HCT116 (cell line): ENCODE results near the gene A4GNT. TPM values are rescaled to one million over a fixed set of nuclear protein-coding genes. Genes with fewer than 3 reads are reported as not detected.

Experiments used
- ATAC-seq: fragments of 200-7000 bp; cut with Tn5 transposase; 2 replicates; pipeline ENCODE4 v1.9.1; 2020; ENCODE audit warnings: mild to moderate bottlenecking, moderate library complexity
- BruUV-seq: library from RNA; stranded (reverse); fragments of 400-500 nt; replicated peaks from 2 replicates; lab custom pipeline; 2021; lab: Mats Ljungman, UMichigan
- CTCF ChIA-PET: fragments of 300-600 bp; sonication (Branson Sonifier 250); formaldehyde crosslinking; loops from one replicate; lab custom pipeline; 2021; ENCODE audit warnings: antibody characterized with exemption; lab: Charles Lee
- POLR2A ChIA-PET: fragments of 300-600, 350-600 bp; sonication (Branson Sonifier 250); formaldehyde crosslinking; loops from one replicate; lab custom pipeline; 2021; ENCODE audit warnings: antibody characterized with exemption; lab: Charles Lee
- RAD21 ChIA-PET, 2 experiments: fragments of 300-600 bp; sonication (Branson Sonifier 250); formaldehyde crosslinking; loops; one replicate each; lab custom pipeline; 2023; ENCODE audit warnings: low total read pairs in 2 of 2; ENCODE audit not compliant: uncharacterized antibody in 2 of 2, unreplicated experiment in 2 of 2, low non-redundant PET in 1 of 2; lab: Charles Lee
- DNase-seq: peaks from one replicate; pipeline ENCODE4 v3.0.0-alpha.2; 2010; ENCODE audit warnings: low read depth, low spot score
- H2AFZ ChIP-seq: fragments of 200-600 bp; shearing (Covaris generic), sonication (generic); 2 replicates; pipeline ENCODE4 v1.6.1; 2017; ENCODE audit warnings: low read depth, mixed run types, mixed read lengths, antibody characterized with exemption, low read length; ENCODE audit not compliant: poor library complexity, severe bottlenecking
- H3K27ac ChIP-seq: 2 replicates; pipeline ENCODE4 v1.5.1; 2012; ENCODE audit warnings: low read depth, low read length
- H3K27me3 ChIP-seq: fragments of 200-600 bp; sonication (generic); 2 replicates; pipeline ENCODE4 v1.6.1; 2016; ENCODE audit warnings: mixed run types, low read length, mixed read lengths; ENCODE audit not compliant: insufficient read depth
- H3K36me3 ChIP-seq, 2 experiments: fragments of 200-500 bp in 1 of 2; fragments of 200-600 bp in 1 of 2; sonication (Bioruptor generic) in 1 of 2; sonication (generic) in 1 of 2; 2 replicates each; pipeline versions ENCODE4 v1.5.1 to v1.6.1; 2014 to 2016; ENCODE audit warnings: low read length in 2 of 2, inconsistent platforms in 1 of 2, mixed read lengths in 1 of 2, mixed run types in 1 of 2; ENCODE audit not compliant: insufficient read depth in 2 of 2, control insufficient read depth in 1 of 2
- H3K4me1 ChIP-seq, 2 experiments: fragments of 200-600 bp in 1 of 2; sonication (generic) in 1 of 2; 2 replicates each; pipeline versions ENCODE4 v1.5.1 to v1.6.1; 2012 to 2017; ENCODE audit warnings: low read length in 2 of 2, inconsistent platforms in 1 of 2, mild to moderate bottlenecking in 1 of 2, mixed read lengths in 1 of 2, mixed run types in 1 of 2, moderate library complexity in 1 of 2; ENCODE audit not compliant: insufficient read depth in 2 of 2, control insufficient read depth in 1 of 2
- H3K4me2 ChIP-seq: fragments of 200-600 bp; sonication (generic); 2 replicates; pipeline ENCODE4 v1.6.1; 2017; ENCODE audit warnings: mixed run types, low read length, mixed read lengths
- H3K4me3 ChIP-seq, 2 experiments: fragments of 200-600 bp in 1 of 2; sonication (generic) in 1 of 2; replicated peaks in 1 of 2; 2 replicates each; pipeline ENCODE4 v1.5.1; 2011 to 2016; ENCODE audit warnings: low read length in 2 of 2, control low read depth in 1 of 2, low read depth in 1 of 2, mild to moderate bottlenecking in 1 of 2, mixed read lengths in 1 of 2, mixed run types in 1 of 2
- H3K79me2 ChIP-seq: fragments of 200-600 bp; sonication (generic); 2 replicates; pipeline ENCODE4 v1.6.1; 2017; ENCODE audit warnings: mild to moderate bottlenecking, mixed run types, low read length, moderate library complexity, mixed read lengths; ENCODE audit not compliant: insufficient read depth
- H3K9ac ChIP-seq: fragments of 200-600 bp; sonication (generic); 2 replicates; pipeline ENCODE4 v1.6.1; 2016; ENCODE audit warnings: low read length, mixed read lengths
- H3K9me2 ChIP-seq: fragments of 200-600 bp; sonication (generic), shearing (Covaris generic); 2 replicates; pipeline ENCODE4 v1.6.1; 2017; ENCODE audit warnings: mixed run types, mild to moderate bottlenecking, moderate library complexity; ENCODE audit not compliant: insufficient read depth
- H3K9me3 ChIP-seq, 2 experiments: fragments of 200-500 bp in 1 of 2; fragments of 200-600 bp in 1 of 2; sonication (Bioruptor generic) in 1 of 2; sonication (generic) in 1 of 2; 2 replicates each; pipeline ENCODE4 v1.6.1; 2014 to 2017; ENCODE audit warnings: low read length in 2 of 2, mixed read lengths in 2 of 2, inconsistent platforms in 1 of 2, low read depth in 1 of 2, mild to moderate bottlenecking in 1 of 2, mixed run types in 1 of 2, moderate library complexity in 1 of 2; ENCODE audit not compliant: control insufficient read depth in 1 of 2, insufficient read depth in 1 of 2
- H4K20me1 ChIP-seq: fragments of 200-600 bp; sonication (generic), shearing (Covaris generic); 2 replicates; pipeline ENCODE4 v1.6.1; 2017; ENCODE audit warnings: mixed run types, mild to moderate bottlenecking, moderate library complexity; ENCODE audit not compliant: insufficient read depth
- ATF3 ChIP-seq: IDR thresholded peaks from 2 replicates; pipeline ENCODE4 v1.6.1; 2012
- CBX3 ChIP-seq: IDR thresholded peaks from 2 replicates; pipeline ENCODE4 v1.6.1; 2012; ENCODE audit warnings: low read depth
- CTCF ChIP-seq, 3 experiments: fragments of 200-600 bp in 1 of 3; sonication (generic) in 1 of 3; IDR thresholded peaks in 2 of 3; conservative IDR thresholded peaks in 1 of 3; 2 replicates each; pipeline ENCODE4 v1.5.1; 2012 to 2017; ENCODE audit warnings: low read depth in 2 of 3, low read length in 2 of 3, antibody characterized with exemption in 1 of 3, borderline replicate concordance in 1 of 3, control low read depth in 1 of 3, mild to moderate bottlenecking in 1 of 3, mixed read lengths in 1 of 3, mixed run types in 1 of 3, moderate library complexity in 1 of 3; ENCODE audit not compliant: insufficient read depth in 1 of 3
- JUND ChIP-seq: IDR thresholded peaks from 2 replicates; pipeline ENCODE4 v1.6.1; 2012
- RAD21 ChIP-seq: IDR thresholded peaks from 2 replicates; pipeline ENCODE4 v1.6.1; 2012; ENCODE audit warnings: low read depth, mild to moderate bottlenecking
- intact Hi-C: fragments of 100-400 bp; cut with micrococcal nuclease; formaldehyde crosslinking; loops from 2 replicates; pipeline ENCODE4 v1.10.0; 2022
- total RNA-seq: library from RNA; stranded (reverse); gene quantifications from one replicate; pipeline ENCODE4 v1.2.1, GENCODE V29; 2021; ENCODE audit not compliant: unreplicated experiment
- TF ChIP-seq, protein P1 (sequence below): IDR thresholded peaks from 2 replicates; pipeline ENCODE4 v1.6.1; 2012

The A4GNT gene
- total RNA-seq, 1 experiment from 2014 or later: not detected

DNA sequence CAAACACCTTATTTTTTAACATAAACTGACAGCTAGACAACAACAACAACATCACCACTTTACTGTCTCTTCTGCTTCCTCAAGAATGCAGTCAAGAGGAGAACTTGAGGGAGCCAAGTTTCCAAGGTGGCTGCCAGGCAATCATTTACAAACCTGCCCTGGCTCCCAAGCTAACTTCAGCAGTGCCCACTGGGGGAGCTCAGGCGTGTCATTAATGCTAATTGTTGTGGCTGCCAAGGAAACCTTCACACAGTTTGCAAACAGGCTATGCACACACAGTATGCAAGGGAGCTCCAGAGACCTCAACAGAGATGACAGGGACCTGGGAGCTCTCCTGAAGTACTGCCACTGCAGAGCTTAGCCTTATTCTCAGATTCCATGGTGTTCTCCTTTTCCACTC is 18.9 kb downstream of the A4GNT start:
- ChIA-PET RAD21 (no interaction called here), POLR2A (no interaction called here), CTCF (interaction anchor here (3.2 kb wide), 1 partner anchor 12 kb away, joined by 10 read pairs; no protein-coding TSS in a partner anchor)
- no peak overlapping the region for H3K27ac ChIP-seq
- TF ChIP-seq CTCF (IDR thresholded peaks at IDR 0.05 in 2 of 3, conservative IDR thresholded peaks at IDR 0.05 in 1 of 3; ENCODE audit: borderline replicate concordance in 1 of 3, insufficient read depth in 1 of 3, low read depth in 2 of 3, low read length in 2 of 3): 0 out of 6 replicates have a peak, but pooled peaks of 1 of the 3 experiments have one; percentile 18
- no peak for TF ChIP-seq RAD21
- intact Hi-C loops: no loop called here
- no peaks in the 10 kb centered on the region for H3K27me3 ChIP-seq
- ATAC-seq: no peak
- peaks cover 24% of the 10 kb centered on the region; the same call in 1 of the 2 replicates for H3K79me2 ChIP-seq
- no peaks in the 10 kb centered on the region for H3K36me3 ChIP-seq
- no peaks in the 10 kb centered on the region for H3K9me2 ChIP-seq
- no peak overlapping the region for H2AFZ ChIP-seq
- H3K4me1 ChIP-seq: peaks cover 13 to 33% of the 10 kb centered on the region in 2 experiments
- H3K9ac ChIP-seq: no peak overlapping the region
- H4K20me1 ChIP-seq: no peaks in the 10 kb centered on the region
- peak; percentile 3 for DNase-seq
- BruUV-seq: no TSS peak
- H3K4me3 ChIP-seq: no peak overlapping the region
- H3K4me2 ChIP-seq: peak overlapping the region; percentile 100
- H3K9me3 ChIP-seq: no peaks in the 10 kb centered on the region

GRCh38 chr3:138112362-138112761 is 19.8 kb downstream of the A4GNT start:
- intact Hi-C loops: no loop called here
- Histone ChIP-seq H3K36me3 (no peaks in the 10 kb centered on the region), H3K27me3 (no peaks in the 10 kb centered on the region), H3K4me3 (no peak overlapping the region), H3K9me2 (no peaks in the 10 kb centered on the region), H3K9ac (no peak overlapping the region), H3K79me2 (peaks cover 24% of the 10 kb centered on the region; the same call in 1 of the 2 replicates), H3K4me2 (no peak overlapping the region), H3K4me1 (peaks cover 13 to 33% of the 10 kb centered on the region in 2 experiments), H4K20me1 (no peaks in the 10 kb centered on the region), H2AFZ (no peak overlapping the region), H3K27ac (no peak overlapping the region), H3K9me3 (no peaks in the 10 kb centered on the region)
- ChIA-PET CTCF (interaction anchor here (3.2 kb wide), 1 partner anchor 11 kb away, joined by 10 read pairs; no protein-coding TSS in a partner anchor), RAD21 (no interaction called here), POLR2A (no interaction called here)
- DNase-seq (no peak), ATAC-seq (no peak)
- TF ChIP-seq JUND: no peak
- no peak for TF ChIP-seq ATF3
- TF ChIP-seq, protein P1, sequence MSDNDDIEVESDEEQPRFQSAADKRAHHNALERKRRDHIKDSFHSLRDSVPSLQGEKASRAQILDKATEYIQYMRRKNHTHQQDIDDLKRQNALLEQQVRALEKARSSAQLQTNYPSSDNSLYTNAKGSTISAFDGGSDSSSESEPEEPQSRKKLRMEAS: no peak
- TF ChIP-seq CBX3: no peak
- BruUV-seq: no TSS peak
